Astrocyte (in vitro differentiated cells and primary cell): Measurements from ENCODE around the gene SSH2.

Source experiments
- CTCF ChIP-seq: IDR thresholded peaks from 2 replicates; pipeline ENCODE4 v1.5.1; 2011; ENCODE audit warnings: low read depth, mild to moderate bottlenecking, inconsistent platforms, low read length, moderate library complexity; ENCODE audit not compliant: insufficient read depth
- EZH2 ChIP-seq: IDR thresholded peaks from 2 replicates; pipeline ENCODE4 v1.6.1; 2012; ENCODE audit warnings: mild to moderate bottlenecking, low read length, inconsistent platforms; ENCODE audit not compliant: insufficient read depth

- TF ChIP-seq EZH2 (no peak), CTCF (no peak)
Observed at GRCh38 chr17:29682987-29683386, 247.0 kb downstream of the SSH2 start.
